Measurements from ENCODE around the gene GOLGA6L26.
"Not testable (repeated sequence)": the region's sequence is repeated elsewhere in the genome, so short reads cannot be mapped to it uniquely, and the experiment has no call there.

DNA sequence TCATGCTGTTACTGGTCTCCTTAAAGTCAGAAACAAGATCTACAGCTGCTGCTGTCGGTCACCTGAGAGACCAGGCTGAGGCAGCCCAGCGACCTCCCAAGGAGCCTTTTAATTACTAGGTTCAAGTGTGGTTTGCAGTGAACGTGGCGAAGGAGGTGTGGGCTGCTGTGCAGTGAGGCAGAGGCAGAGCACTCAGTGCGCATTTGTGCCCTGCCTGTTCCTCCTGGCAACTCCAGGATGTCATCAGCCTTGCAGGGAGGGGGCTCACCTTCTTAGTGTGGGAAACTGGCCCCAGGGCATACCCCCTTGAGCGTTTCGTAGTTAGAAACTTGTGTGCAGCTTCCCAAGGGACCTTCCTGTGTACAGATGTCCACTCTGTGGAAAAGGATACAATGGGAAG is 47.2 kb upstream of the GOLGA6L26 start:
- not testable (repeated sequence) for TF ChIP-seq EZH2 (IDR thresholded peaks at IDR 0.05; ENCODE audit: insufficient read depth, low read length); CTCF (IDR thresholded peaks at IDR 0.05; ENCODE audit: insufficient read depth, low read depth, low read length)
